ENCODE measurements around the gene GTPBP2.

The GTPBP2 gene

GRCh38 chr6:43669922-43670622, 41.0 kb upstream of the GTPBP2 start:
- Histone ChIP-seq H3K36me3 (ENCODE audit: control insufficient read depth, insufficient read depth, low read length) (peaks cover 22% of the 10 kb centered on the region), H3K27me3 (replicated peaks; ENCODE audit: control insufficient read depth, insufficient read depth, low read length) (no peaks in the 10 kb centered on the region), H3K4me3 (replicated peaks; ENCODE audit: low read depth, low read length) (no peak overlapping the region)
- DNase-seq (ENCODE audit: extremely low read depth, insufficient read length): no peak
- TF ChIP-seq CTCF (IDR thresholded peaks at IDR 0.05; ENCODE audit: insufficient read depth, low read length, poor library complexity, severe bottlenecking): no peak

- no peak for TF ChIP-seq CTCF (IDR thresholded peaks at IDR 0.05; ENCODE audit: insufficient read depth, low read length, poor library complexity, severe bottlenecking)
- DNase-seq (ENCODE audit: extremely low read depth, insufficient read length): no peak
- Histone ChIP-seq H3K4me3 (replicated peaks; ENCODE audit: low read depth, low read length) (no peak overlapping the region), H3K27me3 (replicated peaks; ENCODE audit: control insufficient read depth, insufficient read depth, low read length) (no peaks in the 10 kb centered on the region), H3K36me3 (ENCODE audit: control insufficient read depth, insufficient read depth, low read length) (peaks cover 18% of the 10 kb centered on the region)
These were observed 40.2 kb upstream of the GTPBP2 start for GRCh38 chr6:43669050-43669921.

GRCh38 chr6:43668151-43669028, 39.3 kb upstream of the GTPBP2 start:
- no peaks in the 10 kb centered on the region for H3K27me3 ChIP-seq (replicated peaks; ENCODE audit: control insufficient read depth, insufficient read depth, low read length)
- peaks cover 14% of the 10 kb centered on the region for H3K36me3 ChIP-seq (ENCODE audit: control insufficient read depth, insufficient read depth, low read length)
- H3K4me3 ChIP-seq (replicated peaks; ENCODE audit: low read depth, low read length): no peak overlapping the region
- peak; percentile 74 for TF ChIP-seq CTCF (IDR thresholded peaks at IDR 0.05; ENCODE audit: insufficient read depth, low read length, poor library complexity, severe bottlenecking)
- DNase-seq (ENCODE audit: extremely low read depth, insufficient read length): peak; percentile 78

- H3K36me3 ChIP-seq (ENCODE audit: control insufficient read depth, insufficient read depth, low read length): peaks cover 13% of the 10 kb centered on the region
- TF ChIP-seq CTCF (IDR thresholded peaks at IDR 0.05; ENCODE audit: insufficient read depth, low read length, poor library complexity, severe bottlenecking): peak; percentile 97
- H3K27me3 ChIP-seq (replicated peaks; ENCODE audit: control insufficient read depth, insufficient read depth, low read length): no peaks in the 10 kb centered on the region
- DNase-seq (ENCODE audit: extremely low read depth, insufficient read length): peak; percentile 76
- H3K4me3 ChIP-seq (replicated peaks; ENCODE audit: low read depth, low read length): no peak overlapping the region
These were observed 38.4 kb upstream of the GTPBP2 start for GRCh38 chr6:43667245-43668150.
